ENCODE measurements around the gene ARG2.

Gene ARG2

GRCh38 chr14:67690011-67690410 is 70.3 kb downstream of the ARG2 start:
- no peak for DNase-seq (ENCODE audit: low spot score)

DNA sequence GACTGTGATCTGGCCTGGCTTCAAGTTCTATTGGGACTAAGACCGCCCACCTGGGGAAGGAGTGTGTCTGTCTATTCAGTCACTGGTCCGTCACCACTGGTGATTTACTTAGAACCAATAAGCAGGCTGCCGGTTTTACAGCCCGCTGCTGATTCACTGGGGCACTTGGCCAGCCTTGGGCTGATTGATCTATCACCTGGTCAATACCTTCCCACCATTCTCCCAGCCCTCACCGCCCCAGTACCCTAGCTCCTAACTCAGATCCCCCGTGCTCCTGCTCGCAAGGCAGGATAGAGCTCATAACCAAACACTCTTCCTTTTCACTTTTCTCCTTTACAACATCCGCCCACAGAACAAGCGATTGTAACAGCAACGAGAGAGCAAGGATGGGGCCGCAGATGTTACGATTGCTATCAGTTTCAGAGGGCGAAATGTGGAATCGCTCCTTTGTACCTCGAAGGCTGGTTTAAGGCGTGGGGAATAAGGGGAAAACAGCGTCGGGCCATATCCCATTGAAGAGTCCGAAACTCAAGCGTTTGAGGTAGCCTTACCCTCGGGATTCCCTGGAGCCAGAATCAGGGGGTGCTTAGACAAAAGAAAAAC is 75.2 kb downstream of the ARG2 start:
- DNase-seq (ENCODE audit: low spot score) = peak; percentile 89

DNA sequence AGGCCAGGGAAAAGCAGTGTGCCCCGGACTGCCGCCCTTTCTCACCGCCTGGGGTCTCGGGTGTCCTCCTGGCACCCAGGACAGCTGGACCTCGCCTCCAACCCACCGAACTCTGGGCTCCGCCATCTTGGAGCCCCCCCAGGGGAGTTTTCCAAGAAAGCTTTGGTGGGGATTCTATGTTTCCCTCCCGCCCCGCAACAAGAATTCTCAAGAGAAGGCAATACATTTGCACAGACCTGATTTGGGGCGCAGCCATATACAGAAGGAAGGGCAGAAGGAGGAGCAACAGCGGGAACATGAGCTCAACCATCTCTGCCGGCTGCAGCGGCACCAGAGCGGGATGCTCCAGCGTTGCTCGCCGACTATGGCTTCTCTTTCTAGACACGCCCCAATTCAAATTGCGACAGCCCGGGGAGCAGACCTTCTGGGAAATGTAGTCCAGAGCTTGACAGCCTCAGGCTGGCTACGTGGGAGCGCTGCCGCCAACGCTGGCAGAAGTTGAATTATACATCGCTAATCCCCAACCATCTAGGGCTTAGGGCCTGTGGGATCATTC is 75.8 kb downstream of the ARG2 start, which contains the start of gene RDH11:
TSS of gene RDH11 (minus strand) at position 371 of the 556 bp plus-strand sequence. CDS start at position 310, 61 bp downstream.
- DNase-seq (ENCODE audit: low spot score) = peak; percentile 90

DNA sequence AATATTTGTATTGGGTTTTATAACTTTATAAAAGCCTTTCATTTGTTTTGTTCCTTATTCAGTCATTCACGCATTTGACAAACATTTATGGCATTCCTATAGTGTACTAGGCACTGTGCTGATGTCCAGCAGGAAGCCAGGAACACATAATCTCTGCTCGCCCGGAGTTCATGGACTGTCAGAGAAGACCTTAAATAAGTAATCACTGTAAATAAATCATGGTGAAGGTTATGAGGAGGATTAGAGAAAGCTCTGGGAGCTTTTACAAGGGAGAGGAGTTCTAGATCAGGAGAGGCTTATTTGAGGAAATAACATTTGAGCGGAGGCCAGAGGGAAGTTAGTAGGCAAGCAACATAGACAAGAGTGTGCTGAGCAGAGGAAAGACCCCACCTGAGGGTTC is 77.3 kb downstream of the ARG2 start:
- DNase-seq (ENCODE audit: low spot score) = no peak

DNA sequence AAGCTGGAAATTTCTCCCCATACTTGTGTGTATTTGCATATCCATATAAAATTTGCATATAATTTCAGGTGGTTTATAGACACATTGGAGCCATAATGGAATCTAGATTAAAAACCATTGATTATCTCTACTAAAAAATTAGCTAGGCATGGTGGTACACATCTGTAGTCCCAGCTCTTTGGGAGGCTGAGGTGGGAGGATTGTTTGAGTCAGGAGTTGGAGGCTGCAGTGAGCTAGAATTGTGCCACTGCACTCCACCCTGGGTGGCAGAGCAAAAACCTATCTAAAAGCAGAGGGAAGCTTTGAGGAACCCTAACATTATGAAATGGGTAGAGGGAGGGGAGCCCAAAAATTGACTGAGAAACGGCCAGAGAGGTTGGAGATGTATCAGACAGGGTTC is 78.5 kb downstream of the ARG2 start:
- no peak for DNase-seq (ENCODE audit: low spot score)

Measured in COLO829 (cell line).